ENCODE measurements around the gene NEURL2.
"Not testable (repeated sequence)": the region's sequence is repeated elsewhere in the genome, so short reads cannot be mapped to it uniquely, and the experiment has no call there.

NEURL2 gene, protein sequence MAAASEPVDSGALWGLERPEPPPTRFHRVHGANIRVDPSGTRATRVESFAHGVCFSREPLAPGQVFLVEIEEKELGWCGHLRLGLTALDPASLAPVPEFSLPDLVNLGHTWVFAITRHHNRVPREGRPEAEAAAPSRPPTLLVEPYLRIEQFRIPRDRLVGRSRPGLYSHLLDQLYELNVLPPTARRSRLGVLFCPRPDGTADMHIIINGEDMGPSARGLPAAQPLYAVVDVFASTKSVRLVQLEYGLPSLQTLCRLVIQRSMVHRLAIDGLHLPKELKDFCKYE

GRCh38 chr20:45890985-45891983 lies at the start of gene NEURL2, which contains the start of gene CTSA:
Gene NEURL2 (minus strand): TSS chr20:45891208. CDS start chr20:45890991, 217 bp downstream.
Gene CTSA (plus strand): TSS chr20:45891335. CDS start chr20:45891569, 234 bp downstream.
- peaks cover 38% of the 10 kb centered on the region for H3K4me1 Mint-ChIP-seq (ENCODE audit: low read depth)

DNA sequence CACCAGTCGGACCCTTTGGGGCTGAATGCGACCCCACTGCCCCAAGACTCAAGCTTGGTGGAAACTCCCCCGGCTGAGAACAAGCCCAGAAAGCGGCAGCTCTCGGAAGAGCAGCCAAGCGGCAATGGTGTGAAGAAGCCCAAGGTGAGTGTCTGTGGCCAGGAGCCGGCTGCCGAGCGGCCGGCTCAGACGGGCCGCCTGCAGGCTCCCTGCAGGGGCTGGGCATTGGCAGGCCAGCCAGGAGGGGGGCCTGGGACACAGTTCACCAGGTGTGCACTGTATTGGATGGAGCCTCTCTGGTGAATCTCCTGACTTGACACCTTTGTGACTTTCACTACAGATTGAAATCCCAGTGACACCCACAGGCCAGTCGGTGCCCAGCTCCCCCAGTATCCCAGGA lies 49.5 kb upstream of the NEURL2 start:
- Mint-ChIP-seq H3K36me3 (peaks cover 11% of the 10 kb centered on the region), H3K27ac (no peak overlapping the region), H3K4me1 (ENCODE audit: low read depth) (peaks cover 35% of the 10 kb centered on the region)

More at GRCh38 chr20:45890985-45891983, at the start of gene NEURL2, which contains the start of gene CTSA:
- Mint-ChIP-seq H3K36me3 (no peaks in the 10 kb centered on the region), H3K27ac (peak within 1 kb of the TSS; percentile 90), H3K4me3 (peak within 1 kb of the TSS; percentile 91), H3K27me3 (no peaks in the 10 kb centered on the region), H3K9me3 (ENCODE audit: low read depth) (no peaks in the 10 kb centered on the region)

DNA sequence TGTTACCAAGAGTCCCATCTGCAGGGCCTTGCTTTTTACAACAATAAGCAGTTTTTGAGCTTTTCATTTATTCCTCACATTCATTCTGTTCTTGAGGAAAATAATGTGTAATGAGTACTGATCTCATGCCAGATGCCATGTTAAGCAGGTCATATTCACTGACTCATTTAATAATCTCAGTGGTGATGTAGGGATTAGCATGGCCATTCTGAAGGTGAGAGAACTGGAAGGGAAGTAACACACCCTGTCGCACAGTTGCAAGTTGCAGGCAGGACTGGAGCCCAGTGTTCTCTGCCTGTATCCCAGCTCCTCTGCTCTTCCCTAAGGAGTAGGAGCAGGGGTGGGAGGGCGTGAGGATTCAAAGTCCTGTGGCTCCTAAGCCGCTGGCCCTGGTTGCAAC lies 49.0 kb upstream of the NEURL2 start:
- Mint-ChIP-seq H3K4me1 (ENCODE audit: low read depth) (peaks cover 35% of the 10 kb centered on the region), H3K4me3 (no peak overlapping the region), H3K9me3 (ENCODE audit: low read depth) (no peaks in the 10 kb centered on the region), H3K27ac (no peak overlapping the region), H3K36me3 (peaks cover 11% of the 10 kb centered on the region), H3K27me3 (no peaks in the 10 kb centered on the region)

More for the DNA sequence above, 49.5 kb upstream of the NEURL2 start:
- Mint-ChIP-seq H3K9me3 (ENCODE audit: low read depth) (no peaks in the 10 kb centered on the region), H3K4me3 (no peak overlapping the region), H3K27me3 (no peaks in the 10 kb centered on the region)

- no peaks in the 10 kb centered on the region for H3K9me3 Mint-ChIP-seq (ENCODE audit: low read depth)
- peak overlapping the region; percentile 55 for H3K27ac Mint-ChIP-seq
- H3K27me3 Mint-ChIP-seq = no peaks in the 10 kb centered on the region
- H3K4me3 Mint-ChIP-seq = no peak overlapping the region
- peaks cover 26% of the 10 kb centered on the region for H3K4me1 Mint-ChIP-seq (ENCODE audit: low read depth)
- peaks cover 5% of the 10 kb centered on the region for H3K36me3 Mint-ChIP-seq
Observed at GRCh38 chr20:45938727-45939438, 47.9 kb upstream of the NEURL2 start.

GRCh38 chr20:45937765-45938164 lies 46.8 kb upstream of the NEURL2 start:
- Mint-ChIP-seq H3K27me3 (no peaks in the 10 kb centered on the region), H3K9me3 (ENCODE audit: low read depth) (no peaks in the 10 kb centered on the region), H3K4me3 (peak overlapping the region; percentile 18), H3K36me3 (peaks cover 5% of the 10 kb centered on the region), H3K4me1 (ENCODE audit: low read depth) (peaks cover 31% of the 10 kb centered on the region), H3K27ac (peak overlapping the region; percentile 82)

DNA sequence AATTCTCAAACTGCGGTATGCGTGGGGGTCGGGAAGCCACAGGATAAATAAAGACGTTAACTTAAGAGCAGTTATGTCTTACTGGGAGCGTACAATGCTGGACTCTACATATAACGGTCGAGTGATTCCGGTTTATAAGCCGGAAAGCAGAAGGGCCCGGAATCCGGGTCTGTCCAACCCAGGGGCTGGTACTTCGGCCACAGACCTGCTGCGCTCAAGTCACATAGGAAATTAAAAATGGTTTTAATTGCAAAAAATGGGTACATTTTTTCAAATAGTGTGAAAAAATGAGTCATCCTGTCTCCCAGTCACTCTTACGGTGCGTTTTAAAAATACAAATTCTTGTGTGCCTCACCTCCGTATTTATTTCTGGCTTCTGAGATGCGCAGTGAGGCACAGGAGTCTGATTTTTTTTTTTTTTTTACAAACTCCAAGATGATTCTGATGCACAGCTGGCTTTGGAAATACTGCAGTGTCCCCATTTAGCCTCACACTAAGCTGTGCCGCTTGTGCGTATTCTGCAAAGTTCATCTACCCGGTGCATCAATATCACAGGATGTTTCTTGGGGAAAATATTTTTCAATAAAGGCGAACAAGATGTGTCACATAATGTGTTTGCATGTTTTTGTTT lies 44.5 kb upstream of the NEURL2 start:
- Mint-ChIP-seq H3K27me3 (no peaks in the 10 kb centered on the region), H3K27ac (peak overlapping the region; percentile 92), H3K4me1 (ENCODE audit: low read depth) (peaks cover 31% of the 10 kb centered on the region), H3K36me3 (peaks cover 5% of the 10 kb centered on the region), H3K4me3 (peak overlapping the region; percentile 88), H3K9me3 (ENCODE audit: low read depth) (no peaks in the 10 kb centered on the region)

DNA sequence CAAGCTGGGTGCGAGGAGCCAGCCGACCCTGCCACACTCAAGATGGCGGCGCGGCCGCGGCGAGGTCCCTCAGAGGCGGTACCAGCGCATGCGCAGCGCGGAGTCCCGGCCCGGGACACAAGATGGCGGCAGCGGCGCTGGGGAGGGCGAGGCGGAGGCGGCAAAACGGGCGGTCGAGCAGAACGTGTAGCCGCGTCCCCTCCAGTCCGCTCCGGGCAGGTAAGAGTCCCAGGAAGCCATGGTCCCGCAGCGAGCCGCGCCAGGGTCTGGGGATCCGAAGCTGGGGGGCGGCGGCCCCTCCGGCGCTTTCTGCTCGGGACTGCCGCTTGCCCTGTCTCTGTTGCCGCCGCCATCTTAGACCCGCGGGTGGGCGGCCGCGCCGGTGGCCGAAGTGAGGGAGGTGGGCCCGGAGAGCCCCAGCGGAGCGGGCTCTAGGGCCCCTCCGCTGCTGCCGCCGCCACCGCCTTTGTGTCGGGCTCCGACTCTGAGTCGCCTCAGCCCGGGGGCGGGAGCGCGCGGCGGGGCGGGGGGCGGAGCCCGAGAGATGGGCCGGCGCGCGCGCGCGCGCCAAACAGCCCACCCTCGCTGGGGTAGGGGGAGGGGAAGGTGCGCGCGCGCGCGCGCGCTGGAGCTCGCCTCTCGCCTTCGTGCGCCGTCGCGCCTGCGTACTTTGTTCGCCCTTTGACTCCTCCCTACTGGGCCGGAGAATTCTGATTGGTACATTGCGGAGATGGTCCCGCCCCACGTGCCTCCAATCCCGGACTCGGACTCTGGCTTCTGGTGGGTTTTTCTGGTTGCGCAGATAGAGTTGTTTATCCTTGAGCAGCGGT lies 43.8 kb upstream of the NEURL2 start, which contains the start of gene PCIF1:
Gene PCIF1 (plus strand): TSS at position 98 of the 830 bp plus-strand sequence. CDS start 4,317 bp downstream, outside the sequence.
- H3K27ac Mint-ChIP-seq = peak within 1 kb of the TSS; percentile 95
- peak within 1 kb of the TSS; percentile 95 for H3K4me3 Mint-ChIP-seq
- H3K27me3 Mint-ChIP-seq = no peaks in the 10 kb centered on the region
- peaks cover 31% of the 10 kb centered on the region for H3K4me1 Mint-ChIP-seq (ENCODE audit: low read depth)
- H3K36me3 Mint-ChIP-seq = peaks cover 5% of the 10 kb centered on the region
- no peaks in the 10 kb centered on the region for H3K9me3 Mint-ChIP-seq (ENCODE audit: low read depth)

DNA sequence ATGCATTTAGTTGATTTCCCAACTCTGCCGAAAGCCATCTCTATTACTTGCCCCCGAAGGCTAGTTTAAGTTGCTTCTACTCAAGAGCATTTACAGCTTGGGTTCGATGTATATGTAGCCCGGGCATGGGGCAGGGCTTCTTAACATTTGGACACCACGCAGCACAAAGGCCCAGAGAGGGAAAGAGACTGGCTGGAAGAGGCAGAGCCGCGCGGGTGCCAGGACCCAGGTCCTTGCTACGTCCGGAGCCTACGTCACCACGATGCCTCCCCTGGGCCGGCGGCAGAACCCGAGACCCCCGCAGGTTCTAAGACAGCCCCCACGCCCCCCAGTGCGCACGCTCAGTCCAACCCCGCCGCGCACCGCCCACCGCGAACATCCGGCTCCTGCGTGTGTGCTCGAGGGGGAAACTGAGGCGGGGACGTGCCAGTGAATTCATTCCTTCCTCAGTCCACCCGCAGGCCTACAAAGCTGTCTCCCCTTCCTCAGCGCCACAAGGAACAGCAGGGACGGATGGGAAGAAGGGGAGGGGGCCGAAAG lies 43.1 kb upstream of the NEURL2 start:
- no peaks in the 10 kb centered on the region for H3K27me3 Mint-ChIP-seq
- H3K4me1 Mint-ChIP-seq (ENCODE audit: low read depth) = peaks cover 29% of the 10 kb centered on the region
- H3K36me3 Mint-ChIP-seq = peaks cover 2% of the 10 kb centered on the region
- peak overlapping the region; percentile 95 for H3K4me3 Mint-ChIP-seq
- no peaks in the 10 kb centered on the region for H3K9me3 Mint-ChIP-seq (ENCODE audit: low read depth)
- H3K27ac Mint-ChIP-seq = peak overlapping the region; percentile 95

- H3K9me3 Mint-ChIP-seq (ENCODE audit: low read depth) = no peaks in the 10 kb centered on the region
- H3K27ac Mint-ChIP-seq = peak overlapping the region; percentile 95
- no peaks in the 10 kb centered on the region for H3K27me3 Mint-ChIP-seq
- peaks cover 2% of the 10 kb centered on the region for H3K36me3 Mint-ChIP-seq
- peak overlapping the region; percentile 95 for H3K4me3 Mint-ChIP-seq
- H3K4me1 Mint-ChIP-seq (ENCODE audit: low read depth) = peaks cover 27% of the 10 kb centered on the region
Observed at GRCh38 chr20:45933266-45934045, 42.4 kb upstream of the NEURL2 start.

DNA sequence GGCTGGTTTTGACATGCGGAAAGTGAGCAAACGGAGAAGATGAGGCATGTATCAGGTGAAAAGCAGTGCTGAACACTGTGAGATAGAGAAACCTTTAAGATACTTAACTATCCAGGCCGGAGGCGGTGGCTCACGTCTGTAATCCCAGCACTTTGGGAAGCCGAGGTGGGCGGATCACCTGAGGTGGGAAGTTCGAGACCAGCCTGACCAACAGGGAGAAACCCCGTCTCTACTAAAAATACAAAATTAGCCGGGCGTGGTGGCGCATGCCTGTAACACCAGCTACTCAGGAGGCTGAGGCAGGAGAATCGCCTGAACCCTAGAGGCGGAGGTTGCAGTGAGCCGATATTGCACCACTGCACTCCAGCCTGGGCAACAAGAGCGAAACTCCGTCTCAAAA lies 40.7 kb upstream of the NEURL2 start:
- not testable (repeated sequence) for H3K9me3 Mint-ChIP-seq (ENCODE audit: low read depth); H3K4me1 Mint-ChIP-seq (ENCODE audit: low read depth); H3K27me3 Mint-ChIP-seq; H3K36me3 Mint-ChIP-seq; H3K27ac Mint-ChIP-seq; H3K4me3 Mint-ChIP-seq

- Mint-ChIP-seq H3K9me3 (ENCODE audit: low read depth) (no peaks in the 10 kb centered on the region), H3K4me3 (no peak overlapping the region), H3K27ac (no peak overlapping the region), H3K36me3 (no peaks in the 10 kb centered on the region), H3K27me3 (no peaks in the 10 kb centered on the region), H3K4me1 (ENCODE audit: low read depth) (no peaks in the 10 kb centered on the region)
Observed at GRCh38 chr20:45927071-45927878, 36.3 kb upstream of the NEURL2 start.

DNA sequence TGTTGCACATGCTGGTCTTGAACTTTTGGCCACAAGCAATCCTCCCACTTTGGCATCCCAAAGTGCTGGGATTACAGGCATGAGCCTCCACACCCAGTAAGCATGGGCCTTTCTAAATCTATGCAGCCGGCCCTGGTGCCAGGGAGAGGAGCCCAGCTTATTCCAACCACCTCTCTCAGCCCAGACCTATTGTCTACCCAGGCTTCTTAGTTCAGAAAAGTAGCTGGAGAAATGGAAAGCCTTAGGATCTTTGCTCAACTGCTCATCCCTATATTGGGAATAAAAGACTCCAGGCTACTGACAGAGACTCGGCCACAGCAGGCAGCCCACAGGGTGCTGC lies 35.7 kb upstream of the NEURL2 start:
- Mint-ChIP-seq H3K27me3 (peaks cover under 1% of the 10 kb centered on the region), H3K4me3 (no peak overlapping the region), H3K4me1 (ENCODE audit: low read depth) (no peaks in the 10 kb centered on the region), H3K27ac (no peak overlapping the region), H3K36me3 (no peaks in the 10 kb centered on the region), H3K9me3 (ENCODE audit: low read depth) (no peaks in the 10 kb centered on the region)
